UCSD-AML1 (cell line): ENCODE data around the gene LRRN4.
A peak's percentile ranks its signal among the peaks of the same experiment; 100 is the strongest.

ENCODE experiments used
- DNase-seq: peaks from one replicate; lab custom pipeline; 2025; ENCODE audit not compliant: unreplicated experiment; lab: John Stamatoyannopoulos, UW

Gene LRRN4

DNA sequence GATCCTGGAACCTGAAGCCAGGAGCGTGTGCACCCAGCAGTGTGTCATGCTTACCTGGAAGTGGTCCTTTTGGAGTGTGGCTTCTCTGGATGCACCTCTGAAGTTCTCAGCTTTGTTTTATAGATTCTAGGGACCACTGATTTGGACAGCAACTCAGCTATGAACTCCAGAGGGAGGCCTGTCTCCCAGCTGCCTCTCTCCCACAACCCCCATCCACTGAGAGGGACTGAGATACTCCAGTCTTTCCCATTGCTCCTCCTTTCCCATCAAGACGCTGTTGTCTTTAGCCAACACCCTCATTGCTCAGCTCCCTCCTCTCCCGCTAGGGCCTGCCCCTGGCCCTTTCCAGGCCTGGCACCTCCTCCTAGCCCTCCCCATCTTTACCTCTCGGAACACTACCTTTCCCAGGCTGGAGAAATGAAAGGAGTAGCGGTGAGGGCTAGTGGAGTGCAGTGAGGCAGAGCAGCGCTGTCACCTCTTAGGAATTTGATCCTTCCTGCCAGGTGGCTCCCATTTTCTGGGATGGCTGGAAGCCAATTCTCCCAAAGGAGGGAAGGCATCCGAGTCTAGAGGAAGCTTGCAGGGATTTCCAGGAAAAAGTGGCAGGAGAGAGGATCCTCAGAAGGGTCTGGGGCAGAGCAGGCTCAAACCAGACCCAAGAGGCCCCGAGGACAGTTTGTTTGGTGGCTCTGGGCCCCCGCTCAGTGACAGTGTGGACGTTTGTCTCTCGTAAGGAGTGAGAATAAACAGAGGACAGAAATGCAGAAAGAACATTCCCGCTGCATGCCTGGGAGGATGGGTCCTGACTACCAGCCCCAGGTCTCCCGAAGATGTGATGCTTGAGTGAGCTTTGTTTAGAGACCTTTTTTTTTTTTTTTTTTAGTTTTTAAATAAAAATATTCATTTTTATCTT, at the start of gene LRRN4:
Gene LRRN4, minus strand, starts transcription at position 285 of the 913 bp plus-strand sequence. CDS start 1,261 bp downstream, outside the sequence.
- DNase-seq, result no peak

DNA sequence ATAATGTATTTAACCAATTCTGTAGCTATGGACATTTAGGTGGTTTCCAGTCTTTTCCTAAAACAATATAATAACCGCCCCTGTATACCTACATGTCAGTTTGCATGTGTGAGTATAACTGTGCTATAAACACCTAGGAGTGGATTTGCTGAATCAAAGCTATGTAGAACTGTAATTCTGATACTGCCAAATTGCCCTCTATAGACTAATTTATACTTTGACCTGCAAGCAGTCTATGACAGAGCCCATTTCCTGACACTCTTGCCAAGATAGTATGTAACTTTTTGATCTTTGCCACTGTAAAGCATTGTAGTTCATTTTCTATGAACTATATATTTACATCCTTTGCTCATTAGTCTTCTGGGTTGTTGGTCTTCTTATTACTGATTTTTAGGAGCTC, 49.4 kb upstream of the LRRN4 start:
- no peak for DNase-seq

DNA sequence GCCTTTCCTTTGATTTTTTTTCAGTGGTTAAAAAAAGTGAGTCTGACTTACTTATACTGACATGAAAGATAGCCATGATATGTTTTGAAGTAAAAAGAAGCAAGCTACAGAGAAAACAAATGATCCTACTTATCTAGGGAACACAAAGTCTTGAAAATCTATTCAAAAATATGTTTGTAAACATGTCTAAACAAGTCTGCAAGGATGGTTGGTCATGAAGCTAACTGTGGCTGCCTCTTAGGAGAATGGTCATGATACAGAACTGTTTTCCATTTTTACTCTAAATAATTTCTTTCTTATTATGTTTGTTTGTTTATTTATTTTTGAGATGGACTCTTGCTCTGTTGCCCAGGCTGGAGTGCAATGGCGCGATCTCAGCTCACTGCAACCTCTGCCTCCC, 47.5 kb upstream of the LRRN4 start:
- DNase-seq, result no peak

DNA sequence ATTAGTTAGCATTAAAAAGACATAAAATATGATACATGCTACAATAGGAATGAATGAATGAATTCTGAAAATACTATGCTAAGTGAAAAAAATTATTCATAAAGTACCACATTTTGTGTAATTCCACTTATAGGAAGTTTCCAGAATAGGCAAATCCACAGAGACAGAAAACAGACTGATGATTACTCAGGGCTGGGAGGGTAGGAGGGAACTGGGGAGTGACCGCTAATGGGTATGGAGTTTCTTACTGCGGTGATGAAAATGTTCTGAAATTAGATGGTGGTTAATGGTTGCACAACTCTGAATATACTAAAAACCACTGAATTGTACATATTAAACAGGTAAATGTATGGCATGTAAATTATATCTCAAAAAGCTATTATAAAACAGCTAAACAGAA, 46.4 kb upstream of the LRRN4 start:
- no peak for DNase-seq

DNA sequence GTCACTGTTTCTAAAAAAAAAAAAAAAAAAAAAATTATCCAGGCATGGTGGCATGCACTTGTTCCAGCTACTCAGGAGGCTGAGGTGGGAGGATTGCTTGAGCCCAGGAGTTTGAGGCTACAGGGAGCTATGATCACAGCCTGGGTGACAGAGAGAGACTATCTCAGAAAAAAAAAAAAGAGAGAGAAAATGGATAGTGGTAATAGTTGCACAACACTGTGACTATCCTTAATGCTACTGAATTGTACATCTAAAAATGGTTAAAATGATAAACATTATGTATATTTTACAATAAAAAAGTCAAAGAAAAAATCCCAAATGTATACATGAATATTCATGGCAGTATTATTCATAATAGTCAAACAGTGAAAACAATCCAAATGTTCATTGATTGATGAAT, 46.0 kb upstream of the LRRN4 start:
- DNase-seq, result no peak

DNA sequence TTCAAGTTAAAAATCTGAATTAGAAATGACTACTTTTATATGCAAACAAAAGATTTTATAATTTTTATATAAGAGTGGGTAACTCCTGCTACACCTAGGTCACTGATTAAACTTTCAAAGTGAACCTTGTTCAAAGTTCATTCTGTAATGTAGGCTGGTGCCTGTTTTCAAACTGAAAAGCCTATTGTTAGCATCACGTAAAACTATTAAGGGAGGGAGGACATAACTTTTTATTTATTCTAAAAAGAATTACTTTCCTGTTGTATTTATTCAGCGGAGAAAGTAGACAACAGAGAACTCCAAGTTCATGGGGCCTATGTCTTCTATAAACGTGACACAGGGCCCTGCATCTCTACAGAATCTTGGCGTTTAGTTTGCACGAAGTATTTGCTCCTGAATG, 41.5 kb upstream of the LRRN4 start:
- DNase-seq, result no peak

DNA sequence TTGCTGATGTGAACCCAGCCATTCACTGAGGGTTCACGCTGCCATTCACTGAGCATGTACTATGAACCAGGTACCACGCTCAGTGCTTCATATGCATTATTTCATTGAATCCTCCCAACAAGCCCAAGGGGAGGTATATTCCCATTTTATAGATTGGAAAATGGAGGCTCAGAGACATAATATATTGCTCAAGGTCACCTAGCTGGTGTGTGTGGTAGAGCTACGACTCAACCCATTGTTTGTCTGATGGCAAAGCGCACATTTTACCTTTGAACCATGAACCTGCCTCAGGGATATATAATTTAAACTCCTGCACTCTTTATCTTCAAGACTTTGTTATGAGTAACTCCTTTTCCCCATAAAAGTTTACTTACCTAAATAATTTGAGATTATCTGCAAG, 40.7 kb upstream of the LRRN4 start:
- DNase-seq, result no peak

DNA sequence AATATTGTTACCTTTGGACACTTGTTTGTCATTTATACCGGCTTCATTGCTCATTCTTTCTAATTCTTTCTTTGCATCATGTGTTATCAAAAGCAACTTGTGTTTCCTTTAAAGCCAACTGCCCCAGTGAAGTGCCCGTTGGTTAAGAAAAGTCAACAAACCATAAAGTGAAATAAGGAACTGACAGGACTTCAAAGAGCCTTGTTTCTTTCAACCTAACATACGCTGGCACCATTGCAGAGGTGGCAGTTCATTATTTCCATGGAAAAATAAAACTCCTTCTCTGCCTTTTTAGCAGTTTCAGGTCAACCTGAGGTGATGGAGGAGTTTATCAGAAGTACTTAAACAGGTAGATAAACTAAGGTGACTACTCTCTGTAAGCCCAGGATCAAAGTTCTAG, 40.2 kb upstream of the LRRN4 start:
- no peak for DNase-seq

DNA sequence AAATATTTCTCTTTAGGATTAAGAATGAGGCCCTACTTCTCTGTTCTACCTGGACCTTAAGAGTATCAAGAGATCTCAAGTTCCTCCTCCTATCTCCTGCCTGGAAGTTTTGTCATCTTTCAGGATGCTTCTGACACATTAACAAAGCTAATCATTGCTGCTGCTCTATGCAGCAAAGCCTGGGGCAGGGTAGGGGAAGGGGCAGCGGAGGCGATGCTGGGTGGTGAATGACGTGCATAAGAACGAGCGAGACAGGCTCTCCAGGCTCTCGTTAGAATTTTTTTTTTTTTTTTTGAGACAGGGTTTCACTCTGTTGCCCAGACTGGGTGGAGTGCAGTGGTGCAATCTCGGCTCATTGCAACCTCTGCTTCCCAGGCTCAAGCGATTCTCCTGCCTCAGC, 37.8 kb upstream of the LRRN4 start:
- no peak for DNase-seq

DNA sequence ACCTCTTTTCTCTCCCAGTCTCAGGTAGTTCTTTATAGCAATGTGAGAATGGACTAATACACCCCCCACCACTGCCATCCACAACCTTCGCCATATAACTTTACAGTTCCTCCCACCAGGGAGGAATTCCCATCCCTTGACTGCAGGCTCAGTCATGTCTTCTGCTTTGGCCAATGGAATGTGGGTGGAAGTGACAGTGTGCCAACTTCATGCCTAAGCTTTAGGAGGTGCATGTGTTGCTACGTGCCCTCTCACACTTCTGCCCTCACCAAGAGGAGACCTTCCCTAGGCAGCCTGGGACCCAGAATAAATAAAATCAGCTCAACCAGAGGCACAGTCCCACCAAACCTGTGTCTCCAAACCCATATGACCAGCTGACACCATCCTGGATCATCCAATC, 33.0 kb upstream of the LRRN4 start:
- DNase-seq, result no peak

DNA sequence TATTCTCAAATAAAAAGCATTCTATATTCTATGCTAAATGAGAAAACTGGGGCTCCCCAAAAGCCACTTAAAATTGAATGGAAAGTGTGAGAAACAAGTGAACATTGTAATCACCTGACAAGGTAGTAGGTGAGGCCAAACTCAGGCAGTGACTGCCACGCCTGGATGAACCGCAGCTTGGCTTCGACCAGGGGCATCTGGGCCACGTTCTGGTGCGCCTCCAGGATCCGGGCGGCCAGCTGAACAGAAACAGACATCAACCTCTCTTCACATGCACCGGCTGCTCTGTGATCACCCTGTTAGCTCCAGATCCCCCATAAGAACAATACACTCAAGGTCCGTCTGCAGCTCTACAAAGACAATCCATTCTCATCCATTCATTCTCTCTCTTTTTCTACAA, 30.1 kb upstream of the LRRN4 start:
- DNase-seq, result no peak

DNA sequence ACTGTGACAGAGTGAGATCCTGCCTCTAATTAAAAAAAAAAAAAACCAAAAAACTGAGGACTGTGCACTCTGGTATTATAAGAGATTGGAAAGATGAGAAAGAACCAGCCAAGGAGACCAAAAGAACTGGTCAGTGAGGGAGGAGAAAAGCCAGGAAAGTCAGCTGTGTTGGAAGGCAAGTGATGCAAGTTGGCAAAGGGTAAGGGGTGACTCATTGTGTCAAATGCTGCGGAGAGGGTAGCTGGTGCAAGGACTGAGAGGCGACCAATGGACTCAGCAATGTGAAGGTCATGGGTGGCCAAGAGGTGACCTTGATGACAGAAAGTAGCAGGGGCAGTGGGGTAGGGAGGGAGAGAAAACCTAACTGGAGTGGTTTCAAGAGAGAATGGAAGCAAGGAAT, 27.4 kb upstream of the LRRN4 start:
- no peak for DNase-seq

DNA sequence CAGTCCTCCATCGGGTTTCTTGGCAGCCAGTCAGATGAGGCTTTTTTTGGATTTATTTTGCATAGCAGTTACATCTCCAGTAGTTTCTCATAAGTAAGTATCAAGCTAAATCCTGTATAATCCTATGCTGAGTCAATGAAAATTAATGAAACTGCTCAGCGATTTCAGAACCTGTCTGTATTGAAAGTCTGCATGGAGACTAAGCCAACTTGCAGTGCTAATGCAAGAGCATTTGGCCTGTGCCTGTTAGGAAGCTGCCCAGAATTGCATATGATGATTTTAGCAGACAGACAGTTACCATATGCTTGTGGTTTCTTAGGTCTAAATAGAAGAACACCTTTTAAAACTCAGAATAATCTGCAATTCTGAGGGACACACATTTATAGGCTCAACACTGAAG, 25.2 kb upstream of the LRRN4 start:
- no peak for DNase-seq

DNA sequence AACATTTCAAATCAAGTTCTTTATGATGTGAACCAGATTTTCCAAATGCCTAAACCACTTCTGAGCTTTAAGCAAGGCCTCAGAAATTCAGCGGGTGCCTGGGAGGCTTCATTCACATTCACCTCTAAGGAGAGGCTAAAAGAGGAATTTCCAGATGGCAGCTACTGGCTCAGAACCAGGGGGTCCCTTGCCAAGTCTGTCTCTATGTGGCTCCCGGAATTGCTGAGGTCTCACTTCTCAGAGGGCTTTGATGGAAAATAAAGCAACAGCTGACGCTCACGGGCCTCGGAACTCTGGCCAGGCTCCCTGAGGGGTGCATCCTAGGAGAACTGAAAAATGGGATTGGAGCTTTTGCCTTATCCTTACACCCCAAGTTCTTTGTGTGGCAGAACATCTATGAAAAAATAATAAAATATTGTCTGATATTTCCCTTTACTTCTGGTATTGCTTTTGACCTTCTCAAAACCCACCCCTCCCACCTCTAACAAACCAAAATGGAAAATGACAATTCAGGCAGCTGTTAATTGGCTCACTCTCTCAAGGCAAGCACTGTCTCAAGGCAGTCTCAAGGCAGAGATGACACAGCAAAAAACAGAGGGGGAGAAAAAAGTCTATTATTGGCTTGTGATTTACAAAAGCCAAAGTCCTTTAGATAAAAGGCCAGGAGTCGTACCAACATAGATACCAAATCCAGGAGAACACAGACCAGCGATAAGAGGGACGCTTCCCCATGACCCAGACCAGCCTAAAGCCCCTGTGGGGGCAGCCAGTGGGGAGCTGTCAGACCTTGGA, 21.8 kb upstream of the LRRN4 start:
- no peak for DNase-seq

DNA sequence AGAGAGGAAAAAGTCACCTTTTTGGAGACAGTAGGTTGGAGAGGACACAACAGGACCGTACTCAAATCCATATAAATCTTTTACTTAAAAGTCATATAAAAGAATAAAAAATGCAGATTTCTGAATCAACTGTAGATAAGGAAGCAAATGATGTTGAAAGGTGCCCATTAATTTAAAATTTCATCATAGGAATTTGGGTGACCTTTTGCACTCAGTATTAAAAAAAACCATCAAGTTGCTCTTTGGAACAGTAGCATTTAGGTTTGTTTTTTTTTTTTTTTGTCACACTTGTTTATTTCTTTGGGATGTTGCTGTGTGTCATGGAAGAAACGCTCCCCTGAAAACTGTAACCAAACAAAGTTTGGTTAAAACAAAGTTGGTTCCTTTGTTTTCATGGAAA, 20.9 kb upstream of the LRRN4 start:
- DNase-seq, result no peak

DNA sequence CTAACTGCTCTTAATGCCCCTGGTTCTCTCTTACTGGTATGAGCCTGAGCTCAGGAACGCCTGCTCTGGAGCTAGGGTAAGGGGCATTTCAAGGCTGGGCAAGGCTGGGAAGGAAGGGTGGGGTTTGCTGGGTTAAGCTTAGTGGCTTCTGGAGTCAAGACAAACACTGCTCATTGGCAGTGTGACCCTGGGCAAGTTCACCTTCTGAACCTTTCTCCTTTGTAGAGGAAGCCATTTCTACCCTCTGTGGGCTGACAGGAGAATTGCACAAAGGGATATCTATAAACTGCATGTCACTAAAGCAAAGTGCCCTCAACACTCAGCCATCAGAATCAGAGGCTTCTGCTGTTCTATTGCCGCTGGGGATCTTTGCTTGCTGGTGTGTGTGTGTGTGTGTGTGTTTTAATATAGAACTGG, 20.3 kb upstream of the LRRN4 start:
- DNase-seq, result peak; percentile 57

DNA sequence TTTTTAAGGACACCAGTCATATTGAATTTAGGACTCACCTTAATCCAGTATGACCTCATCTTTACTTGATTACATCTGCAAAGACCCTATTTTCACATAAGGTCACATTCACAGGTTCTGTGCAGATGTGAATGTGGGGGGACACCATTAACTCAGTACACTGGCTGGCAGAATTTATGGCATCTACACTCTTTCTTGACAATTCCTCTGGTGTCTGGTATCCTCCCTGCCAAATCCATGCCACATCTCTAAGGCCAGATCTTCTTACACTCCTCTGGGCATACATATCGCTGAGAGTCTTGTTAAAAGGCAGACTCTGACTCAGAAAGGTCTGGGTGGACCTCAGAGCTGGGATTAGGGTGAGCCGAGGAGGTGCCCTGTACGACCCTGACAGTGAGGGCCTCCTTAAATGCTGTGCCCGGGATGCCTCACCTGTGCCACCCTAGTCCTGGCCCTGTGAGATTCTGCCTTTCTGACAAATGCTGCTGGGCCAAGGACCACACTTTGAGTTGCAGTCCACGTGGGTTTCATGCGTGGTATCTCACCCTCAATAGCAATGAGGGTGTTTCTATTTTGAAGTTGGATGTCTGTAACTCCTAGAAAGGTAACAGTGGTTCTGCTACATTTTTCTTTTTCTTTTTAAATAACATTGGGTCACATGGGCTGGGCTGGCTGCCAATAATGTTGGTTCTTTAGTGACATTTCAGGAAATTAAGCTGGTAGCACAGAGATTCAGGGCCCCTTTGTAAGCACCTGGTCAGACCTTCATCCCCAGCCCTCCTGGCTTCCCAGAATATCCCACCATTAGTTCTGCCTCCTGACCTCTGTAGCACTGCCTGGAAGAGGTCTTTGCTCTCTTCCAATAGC, 17.2 kb upstream of the LRRN4 start:
- no peak for DNase-seq

DNA sequence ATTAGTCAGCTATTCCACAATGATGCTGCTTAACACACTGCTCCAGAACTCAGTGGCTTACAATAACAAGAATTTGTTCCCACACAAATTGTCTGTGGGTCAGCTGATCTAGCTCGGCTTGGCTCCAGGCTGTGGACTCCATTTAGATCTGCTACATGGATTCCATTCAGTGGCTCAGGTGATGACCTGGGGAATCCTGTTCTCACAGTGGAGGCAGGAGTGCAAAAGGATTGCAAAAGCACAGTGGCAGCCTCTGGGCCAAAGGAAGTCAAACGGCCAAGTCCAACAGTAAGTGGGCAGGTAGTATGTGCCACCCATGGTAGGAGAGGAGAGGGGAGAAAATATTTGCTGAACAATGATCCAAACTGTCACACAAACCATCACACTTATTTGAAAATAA, 15.8 kb upstream of the LRRN4 start:
- no peak for DNase-seq

DNA sequence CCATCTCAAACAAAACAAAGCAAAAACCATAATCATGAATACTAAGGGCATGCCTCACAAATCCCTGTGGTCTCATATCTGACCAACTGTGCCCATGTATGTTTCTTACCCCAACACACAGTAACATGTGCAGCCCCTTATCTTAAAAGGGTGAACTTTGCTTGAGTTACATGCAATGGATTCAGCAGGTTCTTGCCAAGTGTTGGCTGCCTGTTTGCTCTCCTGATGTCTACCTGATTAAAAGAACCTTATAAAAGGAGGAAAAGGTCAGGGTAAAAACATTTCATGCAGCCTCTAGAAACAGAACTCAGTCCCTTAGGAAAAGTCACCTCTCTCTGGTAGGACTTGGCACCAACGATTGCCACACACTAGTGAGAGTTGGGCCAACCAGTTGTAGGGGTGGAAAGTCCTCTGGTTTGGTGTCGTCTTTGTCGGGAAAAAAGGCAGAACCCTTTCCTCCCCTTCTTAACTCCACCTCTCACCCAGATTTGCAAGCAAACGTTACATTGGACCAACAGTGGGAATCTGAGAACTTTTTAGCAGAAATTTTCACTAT, 14.0 kb upstream of the LRRN4 start:
- no peak for DNase-seq

DNA sequence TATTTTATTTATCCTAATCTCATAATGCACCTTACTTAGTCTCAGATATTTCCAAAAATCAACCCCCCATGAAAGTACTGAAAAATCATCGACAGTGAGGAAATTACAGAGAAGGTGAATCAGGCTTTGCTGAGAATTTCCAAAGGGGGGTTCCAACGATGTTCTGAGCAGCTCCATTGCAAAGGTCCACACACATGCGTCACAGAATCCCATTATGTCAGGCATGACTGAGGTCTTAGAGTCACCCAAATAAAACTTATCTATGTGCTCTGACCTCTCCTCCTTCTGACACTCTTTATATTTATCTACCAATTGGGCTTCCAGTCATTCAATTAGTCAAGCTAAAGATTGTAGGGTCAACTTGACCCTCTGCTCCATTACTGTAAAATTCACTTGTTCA, 12.7 kb upstream of the LRRN4 start:
- DNase-seq, result no peak

DNA sequence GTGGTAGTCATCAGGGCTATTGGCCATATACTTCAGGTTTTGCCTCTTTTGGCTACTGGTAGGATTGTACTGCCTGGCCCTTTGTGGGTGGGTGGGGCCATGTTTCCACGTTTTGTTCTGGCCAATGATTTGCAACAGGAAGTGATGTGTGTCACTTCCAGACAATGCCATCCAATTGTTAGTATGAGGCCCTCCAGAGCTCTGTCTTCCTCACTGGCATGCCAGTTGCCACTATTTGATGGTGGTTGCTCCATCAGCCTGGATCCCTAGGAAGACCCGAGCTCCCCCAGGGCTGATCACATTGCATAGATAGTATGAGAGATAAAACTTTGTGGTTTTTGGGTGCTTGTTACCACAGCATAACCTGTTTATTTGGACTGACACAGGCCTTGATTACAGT, 7.7 kb upstream of the LRRN4 start:
- DNase-seq, result no peak
